Cardiac fibroblast (primary cell): ENCODE results near the gene SGSM2.

ENCODE experiments used
- DNase-seq, 2 donors: peaks; one replicate each; pipeline versions ENCODE4 v3.0.0 to v3.0.0-alpha.2; 2010; ENCODE audit warnings: low read depth in 2 of 2
- H3K4me3 ChIP-seq, 2 donors: replicated peaks in 1 of 2; 1 replicate in 1 of 2; 2 replicates in 1 of 2; pipeline ENCODE4 v1.5.1; 2011; ENCODE audit warnings: low read depth in 2 of 2, low read length in 2 of 2, mild to moderate bottlenecking in 2 of 2, moderate library complexity in 1 of 2
- TF ChIP-seq, protein P1 (sequence below): IDR thresholded peaks from one replicate; pipeline ENCODE4 v1.5.1; 2011; ENCODE audit warnings: low read depth, mild to moderate bottlenecking, low read length, inconsistent platforms

Gene SGSM2, protein sequence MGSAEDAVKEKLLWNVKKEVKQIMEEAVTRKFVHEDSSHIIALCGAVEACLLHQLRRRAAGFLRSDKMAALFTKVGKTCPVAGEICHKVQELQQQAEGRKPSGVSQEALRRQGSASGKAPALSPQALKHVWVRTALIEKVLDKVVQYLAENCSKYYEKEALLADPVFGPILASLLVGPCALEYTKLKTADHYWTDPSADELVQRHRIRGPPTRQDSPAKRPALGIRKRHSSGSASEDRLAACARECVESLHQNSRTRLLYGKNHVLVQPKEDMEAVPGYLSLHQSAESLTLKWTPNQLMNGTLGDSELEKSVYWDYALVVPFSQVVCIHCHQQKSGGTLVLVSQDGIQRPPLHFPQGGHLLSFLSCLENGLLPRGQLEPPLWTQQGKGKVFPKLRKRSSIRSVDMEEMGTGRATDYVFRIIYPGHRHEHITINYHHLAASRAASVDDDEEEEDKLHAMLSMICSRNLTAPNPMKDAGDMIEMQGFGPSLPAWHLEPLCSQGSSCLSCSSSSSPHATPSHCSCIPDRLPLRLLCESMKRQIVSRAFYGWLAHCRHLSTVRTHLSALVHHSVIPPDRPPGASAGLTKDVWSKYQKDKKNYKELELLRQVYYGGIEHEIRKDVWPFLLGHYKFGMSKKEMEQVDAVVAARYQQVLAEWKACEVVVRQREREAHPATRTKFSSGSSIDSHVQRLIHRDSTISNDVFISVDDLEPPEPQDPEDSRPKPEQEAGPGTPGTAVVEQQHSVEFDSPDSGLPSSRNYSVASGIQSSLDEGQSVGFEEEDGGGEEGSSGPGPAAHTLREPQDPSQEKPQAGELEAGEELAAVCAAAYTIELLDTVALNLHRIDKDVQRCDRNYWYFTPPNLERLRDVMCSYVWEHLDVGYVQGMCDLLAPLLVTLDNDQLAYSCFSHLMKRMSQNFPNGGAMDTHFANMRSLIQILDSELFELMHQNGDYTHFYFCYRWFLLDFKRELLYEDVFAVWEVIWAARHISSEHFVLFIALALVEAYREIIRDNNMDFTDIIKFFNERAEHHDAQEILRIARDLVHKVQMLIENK

DNA sequence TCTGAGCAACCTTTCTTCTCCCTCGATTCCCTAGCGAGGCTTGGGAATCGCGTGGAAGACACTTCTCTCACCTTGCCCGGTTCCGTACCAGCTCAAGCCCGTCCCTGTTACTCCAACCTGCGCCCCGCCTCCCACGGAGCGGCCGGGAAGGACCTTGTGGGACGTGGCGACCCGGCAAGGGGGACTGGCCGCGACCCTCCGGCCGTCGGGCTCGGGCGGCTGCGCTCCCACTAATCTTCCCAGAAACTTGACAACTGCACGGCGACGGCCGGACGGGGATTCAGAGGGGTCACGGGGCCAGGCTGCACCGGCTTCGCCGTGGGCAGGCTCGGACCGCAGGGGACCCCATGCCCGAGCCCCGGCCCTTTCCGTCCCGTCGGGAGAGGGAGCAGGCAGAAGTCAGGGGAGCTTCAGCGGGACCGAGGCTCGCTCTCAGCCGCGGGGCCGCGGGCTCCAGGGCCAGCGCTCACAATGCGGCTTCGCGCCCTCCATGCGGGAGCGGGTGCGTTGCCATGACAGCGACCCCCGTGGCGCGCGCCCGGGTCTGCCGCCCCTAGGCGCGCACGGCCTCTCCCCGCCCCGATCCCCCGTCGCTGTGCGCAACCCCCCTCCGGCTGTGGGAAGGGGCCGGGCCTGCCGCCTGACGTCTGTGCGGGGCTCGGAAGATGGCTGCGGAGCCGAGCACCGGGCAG, at the start of gene SGSM2:
Gene SGSM2 (plus strand): TSS at position 650 of the 692 bp plus-strand sequence. CDS start 188 bp downstream, outside the sequence.
- TF ChIP-seq, protein P1, sequence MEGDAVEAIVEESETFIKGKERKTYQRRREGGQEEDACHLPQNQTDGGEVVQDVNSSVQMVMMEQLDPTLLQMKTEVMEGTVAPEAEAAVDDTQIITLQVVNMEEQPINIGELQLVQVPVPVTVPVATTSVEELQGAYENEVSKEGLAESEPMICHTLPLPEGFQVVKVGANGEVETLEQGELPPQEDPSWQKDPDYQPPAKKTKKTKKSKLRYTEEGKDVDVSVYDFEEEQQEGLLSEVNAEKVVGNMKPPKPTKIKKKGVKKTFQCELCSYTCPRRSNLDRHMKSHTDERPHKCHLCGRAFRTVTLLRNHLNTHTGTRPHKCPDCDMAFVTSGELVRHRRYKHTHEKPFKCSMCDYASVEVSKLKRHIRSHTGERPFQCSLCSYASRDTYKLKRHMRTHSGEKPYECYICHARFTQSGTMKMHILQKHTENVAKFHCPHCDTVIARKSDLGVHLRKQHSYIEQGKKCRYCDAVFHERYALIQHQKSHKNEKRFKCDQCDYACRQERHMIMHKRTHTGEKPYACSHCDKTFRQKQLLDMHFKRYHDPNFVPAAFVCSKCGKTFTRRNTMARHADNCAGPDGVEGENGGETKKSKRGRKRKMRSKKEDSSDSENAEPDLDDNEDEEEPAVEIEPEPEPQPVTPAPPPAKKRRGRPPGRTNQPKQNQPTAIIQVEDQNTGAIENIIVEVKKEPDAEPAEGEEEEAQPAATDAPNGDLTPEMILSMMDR, result no peak
- H3K4me3 ChIP-seq, result peak within 1 kb of the TSS; percentile 83 to 89
- DNase-seq, result peak; percentile 31 to 69

DNA sequence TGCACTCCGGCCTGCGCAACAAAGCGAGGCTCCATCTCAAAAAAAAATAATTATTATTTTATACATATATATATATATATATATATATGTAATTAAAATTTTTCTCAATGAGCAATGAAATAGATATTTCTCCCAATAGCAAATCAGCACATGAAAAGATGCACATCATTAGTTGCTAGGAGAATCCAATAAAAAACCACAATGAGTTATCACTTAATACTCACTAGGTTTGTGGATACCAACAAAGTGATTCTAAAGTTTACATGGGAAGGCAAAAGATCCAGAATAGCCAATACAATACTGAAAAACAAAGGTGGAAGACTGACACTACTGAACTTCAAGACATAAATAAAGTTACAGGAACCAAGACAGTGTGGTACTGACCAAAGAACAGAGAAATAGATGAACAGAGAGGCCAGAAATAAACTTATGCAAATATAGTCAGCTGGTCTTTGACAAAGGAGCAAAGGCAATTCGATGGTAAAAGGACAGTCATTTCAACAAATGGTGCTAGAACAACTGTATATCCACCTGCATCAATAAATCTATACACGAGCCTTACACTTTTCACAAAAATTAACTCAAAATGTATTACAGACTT, 47.3 kb upstream of the SGSM2 start:
- H3K4me3 ChIP-seq, result no peak overlapping the region
- peak in 1 of 2 donors; percentile 11 for DNase-seq
- TF ChIP-seq, protein P1, result no peak

DNA sequence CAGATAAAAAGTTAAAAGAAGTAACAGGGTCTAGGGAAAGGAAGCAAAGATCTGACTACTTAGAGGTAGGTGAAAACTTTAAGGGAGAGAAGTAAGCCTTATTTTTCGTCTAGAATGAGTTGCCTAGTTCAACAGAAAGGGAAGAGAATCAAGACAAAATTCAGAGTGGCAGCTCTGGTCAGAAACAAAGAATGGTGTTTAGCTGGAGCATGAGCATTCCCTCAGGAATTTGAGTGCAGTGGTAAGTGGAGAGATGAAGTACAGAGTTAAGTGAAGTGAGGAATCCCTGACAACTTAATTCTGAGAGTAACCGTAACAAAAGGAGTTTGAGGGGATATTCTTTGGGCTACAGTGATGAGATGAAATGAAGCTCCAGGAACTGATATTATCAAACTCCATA, 45.2 kb upstream of the SGSM2 start:
- TF ChIP-seq, protein P1, result no peak
- H3K4me3 ChIP-seq, result no peak overlapping the region
- no peak for DNase-seq

DNA sequence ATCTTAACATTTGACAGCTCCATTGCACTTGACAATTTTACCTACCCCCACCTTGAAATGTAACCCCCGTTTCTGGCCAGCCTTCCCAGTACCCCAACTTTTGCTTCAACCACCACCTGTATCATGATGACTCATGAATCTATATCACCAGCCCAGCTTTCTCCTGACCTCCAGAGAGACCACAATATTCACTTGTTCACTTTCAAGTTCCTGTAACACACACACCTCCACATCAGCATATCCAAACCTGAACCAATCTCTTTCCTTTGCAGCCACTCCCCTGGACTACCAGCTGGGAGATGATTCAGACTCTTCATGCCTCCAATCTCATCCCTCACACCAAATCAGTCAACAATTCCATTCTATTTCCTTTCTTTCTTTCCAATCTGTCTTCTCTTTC, 41.7 kb upstream of the SGSM2 start:
- H3K4me3 ChIP-seq, result no peak overlapping the region
- no peak for DNase-seq
- TF ChIP-seq, protein P1, result no peak

DNA sequence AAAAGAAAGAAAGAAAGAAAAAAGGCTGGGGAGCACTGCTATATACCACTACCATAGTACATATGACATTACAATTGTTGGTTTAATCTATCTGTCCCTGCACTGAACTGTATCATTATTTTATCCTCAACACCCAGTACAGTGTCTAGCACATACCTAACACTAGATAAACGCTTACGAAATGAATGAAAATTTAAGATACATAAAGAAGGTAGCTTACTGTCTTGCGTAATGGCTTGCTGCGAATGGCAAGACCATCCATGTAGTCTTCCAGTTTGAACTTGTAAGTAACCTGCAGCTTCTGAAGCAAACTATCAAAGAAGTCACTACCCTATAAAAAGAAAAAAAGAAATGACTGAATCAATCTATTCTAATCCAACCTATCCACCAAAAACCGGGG, 40.3 kb upstream of the SGSM2 start:
- TF ChIP-seq, protein P1, result no peak
- DNase-seq, result no peak
- no peak overlapping the region for H3K4me3 ChIP-seq

DNA sequence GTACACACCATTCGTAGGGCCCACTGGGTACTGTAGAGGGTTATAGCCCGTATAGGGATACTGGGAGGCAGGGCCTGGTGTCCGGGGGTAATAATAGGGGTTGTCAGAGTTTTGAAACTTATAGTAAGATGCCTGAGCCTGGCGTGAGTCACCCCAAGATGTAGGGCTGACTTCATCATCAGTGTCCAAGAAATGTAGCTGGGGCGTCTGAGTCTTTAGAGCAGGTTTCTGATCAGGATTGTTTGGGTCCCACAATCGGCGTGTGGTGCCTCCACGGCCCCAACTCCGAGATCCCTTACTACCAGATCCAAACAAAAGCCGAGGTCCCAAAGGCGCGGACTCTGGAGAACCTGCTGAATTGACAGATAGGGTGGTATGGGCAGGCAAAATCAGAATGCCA, 38.2 kb upstream of the SGSM2 start:
- H3K4me3 ChIP-seq, result no peak overlapping the region
- DNase-seq, result no peak
- TF ChIP-seq, protein P1, result no peak
